Lower leg skin (tissue), 4 donors: ENCODE measurements around the gene DDX47. TPM values are rescaled to one million over a fixed set of nuclear protein-coding genes. Genes with fewer than 3 reads are reported as not detected.
A peak's percentile ranks its signal among the peaks of the same experiment; 100 is the strongest.
"Not testable (repeated sequence)": the region's sequence is repeated elsewhere in the genome, so short reads cannot be mapped to it uniquely, and the experiment has no call there.

Source experiments
- DNase-seq, 2 donors: peaks; one replicate each; pipeline ENCODE4 v3.0.0-alpha.2; 2019; ENCODE audit warnings: low spot score in 2 of 2
- H3K4me3 ChIP-seq: fragments of 200-600 bp; sonication (generic); 2 replicates; pipeline ENCODE4 v1.5.1; 2017; ENCODE audit warnings: mild to moderate bottlenecking, low read depth; ENCODE audit not compliant: poor library complexity, severe bottlenecking
- POLR2A ChIP-seq, 2 donors: fragments of 450-650 bp; IDR thresholded peaks; one replicate each; pipeline ENCODE4 v1.6.1; 2016 to 2017; ENCODE audit warnings: antibody characterized with exemption in 2 of 2, mild to moderate bottlenecking in 1 of 2, moderate library complexity in 1 of 2
- WGBS, 2 donors: methylation state at CpG; one replicate each; pipeline ENCODE4 v1.1.5; 2018; 5-methylcytosine and 5-hydroxymethylcytosine counted together
- intact Hi-C: fragments of 100-400 bp; cut with DNase I; formaldehyde crosslinking; loops from one replicate; pipeline ENCODE4 v1.15.0; 2023; ENCODE audit warnings: low total_unique reads
- total RNA-seq, 4 donors: library from RNA; depleted of rRNA; stranded (reverse); fragments of >200 nt; gene quantifications; one replicate each; pipeline ENCODE4 v1.1.0, GENCODE V29; 2016
- TF ChIP-seq, protein P1 (sequence below), 3 donors: fragments of 450-650 bp; IDR thresholded peaks; one replicate each; pipeline ENCODE4 v1.5.1; 2016; ENCODE audit warnings: antibody characterized with exemption in 3 of 3, mild to moderate bottlenecking in 3 of 3, moderate library complexity in 2 of 3

The DDX47 gene
- total RNA-seq, 4 donors from 2014 or later, result 38.7 to 59.8 (median 55.4) TPM

GRCh38 chr12:12812174-12812573 is 972 bp upstream of the DDX47 start:
- TF ChIP-seq, protein P1, sequence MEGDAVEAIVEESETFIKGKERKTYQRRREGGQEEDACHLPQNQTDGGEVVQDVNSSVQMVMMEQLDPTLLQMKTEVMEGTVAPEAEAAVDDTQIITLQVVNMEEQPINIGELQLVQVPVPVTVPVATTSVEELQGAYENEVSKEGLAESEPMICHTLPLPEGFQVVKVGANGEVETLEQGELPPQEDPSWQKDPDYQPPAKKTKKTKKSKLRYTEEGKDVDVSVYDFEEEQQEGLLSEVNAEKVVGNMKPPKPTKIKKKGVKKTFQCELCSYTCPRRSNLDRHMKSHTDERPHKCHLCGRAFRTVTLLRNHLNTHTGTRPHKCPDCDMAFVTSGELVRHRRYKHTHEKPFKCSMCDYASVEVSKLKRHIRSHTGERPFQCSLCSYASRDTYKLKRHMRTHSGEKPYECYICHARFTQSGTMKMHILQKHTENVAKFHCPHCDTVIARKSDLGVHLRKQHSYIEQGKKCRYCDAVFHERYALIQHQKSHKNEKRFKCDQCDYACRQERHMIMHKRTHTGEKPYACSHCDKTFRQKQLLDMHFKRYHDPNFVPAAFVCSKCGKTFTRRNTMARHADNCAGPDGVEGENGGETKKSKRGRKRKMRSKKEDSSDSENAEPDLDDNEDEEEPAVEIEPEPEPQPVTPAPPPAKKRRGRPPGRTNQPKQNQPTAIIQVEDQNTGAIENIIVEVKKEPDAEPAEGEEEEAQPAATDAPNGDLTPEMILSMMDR (IDR thresholded peaks at IDR 0.05), result no peak
- TF ChIP-seq POLR2A (IDR thresholded peaks at IDR 0.05), result no peak
- intact Hi-C loops, result no loop called here
- WGBS, 2 donors, result 95 to 99% methylated on average over 5 of the region's 5 CpGs
- H3K4me3 ChIP-seq, result no peak overlapping the region
- DNase-seq, result peak in 1 of 2 donors; percentile 28

DNA sequence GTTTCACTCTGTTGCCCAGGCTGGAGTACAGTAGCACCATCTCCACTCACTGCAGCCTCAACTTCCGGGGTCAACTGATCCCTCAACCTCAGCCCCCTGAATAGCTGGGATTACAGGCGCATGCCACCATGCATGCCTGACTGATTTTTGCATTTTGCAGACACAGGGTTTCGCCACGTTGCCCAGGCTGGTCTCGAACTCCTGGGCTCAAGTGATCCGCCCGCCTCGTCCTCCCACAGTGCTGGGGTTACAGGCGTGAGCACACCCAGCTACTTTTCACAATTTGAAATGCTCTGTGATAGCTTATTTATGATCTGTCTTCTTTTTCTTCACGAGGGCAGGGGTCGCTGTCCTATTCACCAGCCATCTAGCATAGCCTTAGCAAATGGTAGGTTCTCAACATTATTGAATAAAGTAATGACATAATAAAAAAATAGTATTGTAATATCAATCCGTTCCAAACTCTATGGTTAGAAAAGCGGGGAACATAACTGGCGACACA is 477 bp upstream of the DDX47 start:
- 70 to 74% methylated on average over 14 of the region's 14 CpGs for WGBS, 2 donors
- no peak for TF ChIP-seq POLR2A (IDR thresholded peaks at IDR 0.05)
- TF ChIP-seq, protein P1 (IDR thresholded peaks at IDR 0.05), result no peak
- peak in 1 of 2 donors; percentile 77 for DNase-seq
- H3K4me3 ChIP-seq, result no peak overlapping the region
- intact Hi-C loops, result no loop called here

DNA sequence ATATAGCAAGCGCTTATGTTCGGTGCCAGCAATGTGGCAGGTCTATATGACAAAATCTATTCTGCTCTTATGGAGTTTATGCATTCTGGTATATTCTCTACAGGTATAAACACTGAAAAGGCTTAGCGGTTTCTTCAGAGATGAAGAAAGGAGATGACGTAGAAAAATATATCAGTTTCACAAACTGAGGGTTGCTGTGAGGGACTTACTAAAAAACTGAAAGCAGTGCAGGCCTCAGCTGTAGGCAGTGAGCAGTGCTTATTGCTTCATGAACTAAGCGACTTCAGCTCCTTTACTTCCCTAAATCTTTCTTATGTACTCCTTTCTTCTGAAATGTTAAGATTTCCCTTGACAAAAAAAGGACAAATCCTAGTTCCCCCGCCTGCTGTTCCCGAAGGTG is 4.5 kb downstream of the DDX47 start:
- 88 to 93% methylated on average over 7 of the region's 7 CpGs for WGBS, 2 donors

DNA sequence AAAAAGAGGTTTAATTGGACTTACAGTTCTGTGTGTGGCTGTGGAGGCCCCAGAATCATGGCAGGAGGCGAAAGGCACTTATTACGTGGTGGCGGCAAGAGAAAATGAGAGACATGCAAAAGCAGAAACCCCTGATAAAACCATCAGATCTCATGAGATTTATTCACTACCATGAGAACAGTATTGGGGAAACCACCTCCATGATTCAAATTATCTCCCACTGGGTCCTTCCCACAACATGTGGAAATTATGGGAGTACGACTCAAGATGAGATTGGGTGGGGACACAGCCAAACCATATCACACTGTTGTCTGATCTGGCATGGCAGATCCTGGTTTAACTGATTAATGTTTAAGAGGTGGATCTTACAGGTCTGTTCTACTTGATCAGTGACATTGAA is 5.6 kb downstream of the DDX47 start:
- TF ChIP-seq, protein P1 (IDR thresholded peaks at IDR 0.05), result no peak
- TF ChIP-seq POLR2A (IDR thresholded peaks at IDR 0.05), result no peak
- 70 to 92% methylated on average over 4 of the region's 4 CpGs for WGBS, 2 donors
- H3K4me3 ChIP-seq, result no peak overlapping the region
- intact Hi-C loops, result no loop called here
- DNase-seq, result peak in 1 of 2 donors; percentile 53

More for the DNA sequence above, 4.5 kb downstream of the DDX47 start:
- peak in 1 of 2 donors; percentile 26 for DNase-seq
- H3K4me3 ChIP-seq, result no peak overlapping the region
- intact Hi-C loops, result no loop called here
- no peak for TF ChIP-seq POLR2A (IDR thresholded peaks at IDR 0.05)
- TF ChIP-seq, protein P1 (IDR thresholded peaks at IDR 0.05), result no peak

GRCh38 chr12:12819221-12819620 is 6.1 kb downstream of the DDX47 start:
- TF ChIP-seq, protein P1 (IDR thresholded peaks at IDR 0.05), result no peak
- TF ChIP-seq POLR2A (IDR thresholded peaks at IDR 0.05), result no peak
- no peak for DNase-seq
- 83 to 84% methylated on average over 2 of the region's 2 CpGs for WGBS, 2 donors
- no peak overlapping the region for H3K4me3 ChIP-seq
- intact Hi-C loops, result no loop called here

GRCh38 chr12:12819752-12820311 is 6.7 kb downstream of the DDX47 start:
- 27 to 30% methylated on average over 2 of the region's 2 CpGs for WGBS, 2 donors

DNA sequence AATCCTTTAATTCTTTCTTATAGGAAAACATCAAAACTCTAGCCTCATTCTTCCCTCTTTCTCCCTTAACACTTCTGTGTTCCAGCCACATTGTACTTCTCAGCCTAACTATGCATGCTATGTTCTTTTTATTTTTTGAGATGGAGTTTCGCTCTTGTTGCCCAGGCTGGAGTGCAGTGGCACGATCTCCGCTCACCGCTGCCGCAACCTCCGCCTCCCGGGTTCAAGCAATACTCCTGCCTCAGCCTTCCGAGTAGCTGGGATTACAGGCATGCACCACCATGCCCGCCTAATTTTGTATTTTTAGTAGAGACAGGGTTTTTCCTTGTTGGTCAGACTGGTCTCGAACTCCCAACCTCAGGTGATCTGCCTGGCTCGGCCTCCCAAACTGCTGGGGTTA is 7.2 kb downstream of the DDX47 start:
- WGBS, 2 donors, result 98 to 99% methylated on average over 11 of the region's 11 CpGs
- H3K4me3 ChIP-seq, intact Hi-C loops: not testable (repeated sequence)
- peak in 1 of 2 donors; percentile 50 for DNase-seq

More at GRCh38 chr12:12819752-12820311, 6.7 kb downstream of the DDX47 start:
- DNase-seq, result peak in 1 of 2 donors; percentile 73
- TF ChIP-seq, protein P1 (IDR thresholded peaks at IDR 0.05), result no peak
- no peak for TF ChIP-seq POLR2A (IDR thresholded peaks at IDR 0.05)
- intact Hi-C loops, result no loop called here
- no peak overlapping the region for H3K4me3 ChIP-seq
